ENCODE measurements around the gene SULT4A1. TPM values are rescaled to one million over a fixed set of nuclear protein-coding genes. Genes with fewer than 3 reads are reported as not detected.

The SULT4A1 gene
- total RNA-seq, 4 donors from 2014 or later: 0.27 to 0.53 (median 0.47) TPM; not detected in 1

GRCh38 chr22:43847376-43848289 lies 14.7 kb downstream of the SULT4A1 start:
- Histone ChIP-seq H3K36me3 (no peaks in the 10 kb centered on the region), H3K9me3 (no peaks in the 10 kb centered on the region), H3K27me3 (no peaks in the 10 kb centered on the region), H3K4me1 (no peaks in the 10 kb centered on the region), H3K27ac (no peak overlapping the region), H3K4me3 (no peak overlapping the region)
- TF ChIP-seq, protein P1, sequence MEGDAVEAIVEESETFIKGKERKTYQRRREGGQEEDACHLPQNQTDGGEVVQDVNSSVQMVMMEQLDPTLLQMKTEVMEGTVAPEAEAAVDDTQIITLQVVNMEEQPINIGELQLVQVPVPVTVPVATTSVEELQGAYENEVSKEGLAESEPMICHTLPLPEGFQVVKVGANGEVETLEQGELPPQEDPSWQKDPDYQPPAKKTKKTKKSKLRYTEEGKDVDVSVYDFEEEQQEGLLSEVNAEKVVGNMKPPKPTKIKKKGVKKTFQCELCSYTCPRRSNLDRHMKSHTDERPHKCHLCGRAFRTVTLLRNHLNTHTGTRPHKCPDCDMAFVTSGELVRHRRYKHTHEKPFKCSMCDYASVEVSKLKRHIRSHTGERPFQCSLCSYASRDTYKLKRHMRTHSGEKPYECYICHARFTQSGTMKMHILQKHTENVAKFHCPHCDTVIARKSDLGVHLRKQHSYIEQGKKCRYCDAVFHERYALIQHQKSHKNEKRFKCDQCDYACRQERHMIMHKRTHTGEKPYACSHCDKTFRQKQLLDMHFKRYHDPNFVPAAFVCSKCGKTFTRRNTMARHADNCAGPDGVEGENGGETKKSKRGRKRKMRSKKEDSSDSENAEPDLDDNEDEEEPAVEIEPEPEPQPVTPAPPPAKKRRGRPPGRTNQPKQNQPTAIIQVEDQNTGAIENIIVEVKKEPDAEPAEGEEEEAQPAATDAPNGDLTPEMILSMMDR (IDR thresholded peaks at IDR 0.05): no peak
- TF ChIP-seq POLR2A (IDR thresholded peaks at IDR 0.05): no peak
- DNase-seq: peak in 2 of 3 donors; percentile 9 to 37

DNA sequence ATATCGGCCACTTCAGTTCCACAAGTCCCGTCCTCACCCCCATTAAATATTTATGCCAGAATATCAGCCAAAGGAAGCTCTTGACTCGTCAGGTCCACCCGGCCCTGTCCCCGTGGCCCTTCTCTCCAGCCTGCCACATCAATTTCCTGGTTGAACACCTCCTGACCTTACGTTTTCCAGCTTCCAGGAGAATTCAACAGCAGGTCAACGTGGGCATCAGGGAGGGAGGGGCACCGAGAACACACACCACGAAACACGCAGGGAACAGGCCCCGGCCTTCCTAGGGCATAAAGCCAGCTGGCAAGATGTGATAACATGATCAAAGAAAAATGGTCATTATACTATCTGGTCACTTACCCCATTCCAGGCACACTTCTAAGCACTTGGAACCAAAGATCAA lies 15.3 kb downstream of the SULT4A1 start:
- Histone ChIP-seq H3K27me3 (no peaks in the 10 kb centered on the region), H3K27ac (no peak overlapping the region), H3K4me1 (no peaks in the 10 kb centered on the region), H3K36me3 (no peaks in the 10 kb centered on the region), H3K4me3 (no peak overlapping the region), H3K9me3 (no peaks in the 10 kb centered on the region)
- no peak for TF ChIP-seq POLR2A (IDR thresholded peaks at IDR 0.05)
- TF ChIP-seq, protein P1 (IDR thresholded peaks at IDR 0.05): no peak
- peak in 1 of 3 donors; percentile 14 for DNase-seq

- TF ChIP-seq, protein P1 (IDR thresholded peaks at IDR 0.05): no peak
- no peak for TF ChIP-seq POLR2A (IDR thresholded peaks at IDR 0.05)
- H3K36me3 ChIP-seq: no peaks in the 10 kb centered on the region
- H3K27me3 ChIP-seq: no peaks in the 10 kb centered on the region
- H3K4me3 ChIP-seq: no peak overlapping the region
- no peaks in the 10 kb centered on the region for H3K9me3 ChIP-seq
- H3K27ac ChIP-seq: no peak overlapping the region
- no peaks in the 10 kb centered on the region for H3K4me1 ChIP-seq
- DNase-seq: peak in 1 of 3 donors; percentile 32
Observed at GRCh38 chr22:43845981-43846380, 16.3 kb downstream of the SULT4A1 start.

DNA sequence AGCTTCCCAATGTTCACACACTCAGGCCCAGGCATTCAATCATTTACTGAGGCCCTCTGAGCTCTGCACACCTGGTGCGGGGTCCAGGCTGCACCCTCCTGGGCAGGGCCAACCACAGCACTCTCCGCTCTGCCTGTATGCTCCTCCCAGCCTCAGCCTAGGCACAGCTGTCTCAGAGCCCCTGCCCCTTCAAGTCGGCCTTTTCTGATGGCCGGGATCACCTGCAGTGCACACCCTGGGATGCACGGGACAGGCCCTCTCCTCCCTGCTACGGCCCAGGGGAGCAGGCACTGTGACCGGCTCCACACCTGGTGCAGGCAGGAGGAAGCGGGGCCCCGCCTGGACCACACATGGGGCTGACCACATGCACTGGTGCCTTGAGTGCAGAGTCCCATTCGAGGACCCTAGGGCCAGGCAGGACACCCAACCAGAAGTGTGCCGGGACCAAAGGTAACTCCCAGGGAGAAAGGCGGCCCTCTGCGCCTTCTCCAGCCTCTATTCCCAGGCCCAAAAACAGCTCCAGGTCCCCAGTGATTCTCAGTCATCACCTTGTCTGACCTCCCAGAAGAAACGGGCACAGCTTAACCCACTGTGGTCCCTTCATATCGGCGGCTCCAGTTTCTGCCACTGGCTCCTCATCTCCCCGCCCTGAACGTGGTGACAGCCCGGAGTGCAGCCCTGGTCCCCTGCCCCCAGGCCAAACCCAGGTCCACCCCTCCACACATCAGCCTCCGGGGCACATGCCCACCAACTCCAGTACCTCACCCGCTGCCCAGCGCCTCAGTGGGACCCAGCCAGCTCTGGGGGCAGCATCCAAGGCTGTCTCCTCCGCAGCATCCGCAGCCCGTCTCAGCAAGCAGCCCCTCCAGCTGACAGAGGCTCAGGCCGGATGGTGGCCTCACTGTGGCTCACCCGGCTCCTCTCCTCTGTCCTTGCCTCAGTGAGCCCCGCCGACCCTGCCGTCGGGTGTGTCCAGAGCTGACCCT lies 17.5 kb downstream of the SULT4A1 start:
- H3K27me3 ChIP-seq: no peaks in the 10 kb centered on the region
- H3K4me3 ChIP-seq: no peak overlapping the region
- TF ChIP-seq POLR2A (IDR thresholded peaks at IDR 0.05): no peak
- TF ChIP-seq, protein P1 (IDR thresholded peaks at IDR 0.05): no peak
- no peaks in the 10 kb centered on the region for H3K9me3 ChIP-seq
- no peaks in the 10 kb centered on the region for H3K36me3 ChIP-seq
- no peaks in the 10 kb centered on the region for H3K4me1 ChIP-seq
- no peak overlapping the region for H3K27ac ChIP-seq
- DNase-seq: peak in 1 of 3 donors; percentile 34

DNA sequence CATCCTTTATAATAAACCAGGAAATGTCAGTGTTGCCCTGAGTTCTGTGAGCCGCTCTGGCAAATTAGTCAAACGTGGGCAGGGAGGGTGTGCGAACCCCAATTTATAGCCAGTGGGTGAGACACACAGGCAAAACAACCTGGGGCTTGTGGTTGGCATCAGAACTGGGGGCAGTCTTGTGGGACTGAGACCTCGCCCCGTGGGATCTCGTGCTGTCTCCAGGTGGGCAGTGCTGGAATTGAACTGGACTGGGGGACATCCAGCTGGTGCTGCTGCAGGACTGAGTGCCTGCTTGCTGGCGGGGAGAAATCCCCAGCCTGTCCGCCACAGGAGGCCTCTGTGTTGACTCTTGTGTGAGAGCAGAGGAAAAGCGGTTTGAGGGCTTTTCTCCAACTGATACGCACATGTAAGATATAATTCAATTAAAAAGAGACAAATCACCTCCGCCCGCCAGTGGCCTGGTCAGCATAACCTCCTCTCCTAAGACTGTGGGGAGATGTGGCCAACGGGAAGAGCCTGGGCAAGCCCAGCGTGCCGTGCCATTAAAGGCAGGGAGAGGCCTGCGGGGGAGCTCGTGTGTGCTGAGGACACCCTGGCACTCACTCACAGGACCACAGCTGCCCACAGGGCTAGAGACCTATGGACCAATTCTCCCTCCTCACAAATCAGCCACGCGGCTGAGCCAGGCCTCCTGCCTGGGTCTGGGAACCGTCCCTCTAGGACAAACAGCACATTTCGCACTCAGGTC lies 18.4 kb downstream of the SULT4A1 start:
- H3K27ac ChIP-seq: no peak overlapping the region
- no peak overlapping the region for H3K4me3 ChIP-seq
- no peak for DNase-seq
- no peaks in the 10 kb centered on the region for H3K4me1 ChIP-seq
- no peaks in the 10 kb centered on the region for H3K36me3 ChIP-seq
- no peaks in the 10 kb centered on the region for H3K9me3 ChIP-seq
- TF ChIP-seq POLR2A (IDR thresholded peaks at IDR 0.05): no peak
- TF ChIP-seq, protein P1 (IDR thresholded peaks at IDR 0.05): no peak
- H3K27me3 ChIP-seq: no peaks in the 10 kb centered on the region

Measured in Peyer's patch (tissue), 4 donors.